IMR-90 (cell line): ENCODE results near the gene DHDH. TPM values are rescaled to one million over a fixed set of nuclear protein-coding genes. Genes with fewer than 3 reads are reported as not detected.
"Not testable (repeated sequence)": the region's sequence is repeated elsewhere in the genome, so short reads cannot be mapped to it uniquely, and the experiment has no call there.

ENCODE experiments used
- ATAC-seq: fragments of 200-7000 bp; cut with Tn5 transposase; 2 replicates; pipeline ENCODE4 v1.9.1; 2020; ENCODE audit warnings: low read depth, mild to moderate bottlenecking, moderate library complexity
- BruUV-seq: library from RNA; stranded (reverse); fragments of 400-500 nt; replicated peaks from 2 replicates; lab custom pipeline; 2021; lab: Mats Ljungman, UMichigan
- CTCF ChIA-PET: fragments of 300-600 bp; formaldehyde crosslinking; extraction: SDS; loops from one replicate; lab custom pipeline; 2021; ENCODE audit warnings: antibody characterized with exemption; lab: Yijun Ruan, JAX
- POLR2A ChIA-PET: fragments of 300-600 bp; sonication (Branson Sonifier 250); formaldehyde crosslinking; loops from one replicate; lab custom pipeline; 2022; ENCODE audit warnings: antibody characterized with exemption; ENCODE audit not compliant: unreplicated experiment; lab: Charles Lee
- DNase-seq: peaks from one replicate; pipeline ENCODE4 v3.0.0; 2013
- H2AFZ ChIP-seq: replicated peaks from 2 replicates; pipeline ENCODE3; 2013; ENCODE audit warnings: low read length, mild to moderate bottlenecking; ENCODE audit not compliant: poor library complexity
- H2AK5ac ChIP-seq: 2 replicates; pipeline ENCODE4 v1.6.1; 2013; ENCODE audit warnings: low read depth, low read length, inconsistent platforms
- H2AK9ac ChIP-seq: replicated peaks from 2 replicates; pipeline ENCODE3; 2013; ENCODE audit warnings: mild to moderate bottlenecking, low read depth, low read length, moderate library complexity; ENCODE audit not compliant: poor library complexity
- H2BK120ac ChIP-seq: 2 replicates; pipeline ENCODE4 v1.6.1; 2013; ENCODE audit warnings: low read depth, low read length, inconsistent platforms
- H2BK15ac ChIP-seq: 3 replicates; pipeline ENCODE4 v1.6.1; 2013; ENCODE audit warnings: low read depth, low read length, inconsistent platforms
- H2BK20ac ChIP-seq: 2 replicates; pipeline ENCODE4 v1.6.1; 2013; ENCODE audit warnings: low read depth, mild to moderate bottlenecking, inconsistent platforms, low read length, moderate library complexity
- H2BK5ac ChIP-seq: 2 replicates; pipeline ENCODE4 v1.6.1; 2013; ENCODE audit warnings: mild to moderate bottlenecking, low read depth, low read length, inconsistent platforms; ENCODE audit not compliant: poor library complexity, severe bottlenecking
- H3K14ac ChIP-seq: replicated peaks from 2 replicates; pipeline ENCODE4 v1.6.1; 2013; ENCODE audit warnings: low read depth, low read length, inconsistent platforms
- H3K18ac ChIP-seq: 2 replicates; pipeline ENCODE4 v1.6.1; 2013; ENCODE audit warnings: low read depth, low read length, control low read depth
- H3K23ac ChIP-seq: 2 replicates; pipeline ENCODE4 v1.6.1; 2013; ENCODE audit warnings: low read depth, low read length, inconsistent platforms
- H3K27ac ChIP-seq: 2 replicates; pipeline ENCODE4 v1.5.1; 2013; ENCODE audit warnings: mild to moderate bottlenecking, control low read depth, low read length; ENCODE audit not compliant: insufficient read depth
- H3K27me3 ChIP-seq: 2 replicates; pipeline ENCODE4 v1.6.1; 2013; ENCODE audit warnings: low read length; ENCODE audit not compliant: control insufficient read depth, insufficient read depth
- H3K36me3 ChIP-seq: 2 replicates; pipeline ENCODE4 v1.6.1; 2013; ENCODE audit warnings: low read length, mixed read lengths; ENCODE audit not compliant: control insufficient read depth, insufficient read depth
- H3K4ac ChIP-seq: 2 replicates; pipeline ENCODE4 v1.6.1; 2013; ENCODE audit warnings: low read depth, low read length, inconsistent platforms
- H3K4me1 ChIP-seq: 2 replicates; pipeline ENCODE4 v1.6.1; 2013; ENCODE audit warnings: low read length, mixed read lengths; ENCODE audit not compliant: control insufficient read depth, insufficient read depth
- H3K4me2 ChIP-seq: 2 replicates; pipeline ENCODE4 v1.6.1; 2013; ENCODE audit warnings: low read depth, mild to moderate bottlenecking, control low read depth, low read length, moderate library complexity
- H3K4me3 ChIP-seq: 2 replicates; pipeline ENCODE4 v1.5.1; 2013; ENCODE audit warnings: low read depth, mild to moderate bottlenecking, control low read depth, low read length, moderate library complexity; ENCODE audit not compliant: insufficient read depth
- H3K56ac ChIP-seq: 2 replicates; pipeline ENCODE4 v1.6.1; 2013; ENCODE audit warnings: low read length, inconsistent platforms; ENCODE audit not compliant: insufficient read depth; ENCODE audit errors: extremely low read depth
- H3K79me1 ChIP-seq, 2 experiments: 2 replicates each; pipeline ENCODE4 v1.6.1; 2013; ENCODE audit warnings: low read length in 2 of 2, inconsistent platforms in 1 of 2, low read depth in 1 of 2
- H3K9ac ChIP-seq: 2 replicates; pipeline ENCODE4 v1.6.1; 2013; ENCODE audit warnings: low read depth, low read length, control low read depth
- H3K9me1 ChIP-seq: 2 replicates; pipeline ENCODE4 v1.6.1; 2013; ENCODE audit warnings: low read length, inconsistent platforms; ENCODE audit not compliant: insufficient read depth
- H3K9me3 ChIP-seq: 2 replicates; pipeline ENCODE4 v1.6.1; 2013; ENCODE audit warnings: low read length; ENCODE audit not compliant: control insufficient read depth, insufficient read depth
- H4K20me1 ChIP-seq: 2 replicates; pipeline ENCODE4 v1.6.1; 2013; ENCODE audit warnings: low read length, inconsistent platforms; ENCODE audit not compliant: insufficient read depth
- H4K5ac ChIP-seq: 2 replicates; pipeline ENCODE4 v1.6.1; 2013; ENCODE audit warnings: mild to moderate bottlenecking, low read depth, low read length, control low read depth
- H4K8ac ChIP-seq, 2 experiments: 2 replicates each; pipeline ENCODE4 v1.6.1; 2013; ENCODE audit warnings: low read depth in 2 of 2, low read length in 2 of 2, control low read depth in 1 of 2, inconsistent platforms in 1 of 2
- H4K91ac ChIP-seq: 2 replicates; pipeline ENCODE4 v1.6.1; 2013; ENCODE audit warnings: low read depth, low read length, inconsistent platforms; ENCODE audit not compliant: insufficient read depth
- NFE2L2 ChIP-seq: fragments of 150-350 bp; IDR thresholded peaks from 2 replicates; pipeline ENCODE4 v1.6.1; 2016; ENCODE audit warnings: low read depth, mild to moderate bottlenecking, low read length
- WGBS, 2 experiments: methylation state at CpG; one replicate each; pipeline versions ENCODE4 v1.1.5 to v1.1.7; 2013; ENCODE audit warnings: missing lambda C conversion rate in 2 of 2; ENCODE audit not compliant: insufficient read length in 1 of 2; ENCODE audit errors: extremely low coverage in 2 of 2; 5-methylcytosine and 5-hydroxymethylcytosine counted together
- dilution Hi-C: fragments of 300-500 bp; cut with HindIII; formaldehyde crosslinking; loops from one replicate; pipeline ENCODE4 v1.14.3; 2018; ENCODE audit warnings: low sequenced_read_pairs; ENCODE audit not compliant: unreplicated experiment
- in situ Hi-C: fragments of 300-500 bp; cut with MboI; formaldehyde crosslinking; loops from 3 replicates; pipeline ENCODE4 v1.14.3; 2019; ENCODE audit warnings: low sequenced_read_pairs, inconsistent platforms, mixed read lengths
- intact Hi-C: fragments of 100-400 bp; cut with micrococcal nuclease; formaldehyde crosslinking; loops from 2 replicates; pipeline ENCODE4 v1.10.0; 2022
- polyA plus RNA-seq, 3 experiments: library from polyadenylated mRNA; depleted of rRNA; stranded (reverse); fragments of >200 nt; gene quantifications; 2 replicates each; pipeline ENCODE4 v1.2.3, GENCODE V29; 2012; ENCODE audit warnings: low replicate concordance in 1 of 3
- total RNA-seq: library from RNA; depleted of rRNA; stranded (reverse); fragments of >200 nt; gene quantifications from 2 replicates; pipeline ENCODE4 v1.2.3, GENCODE V29; 2012

DHDH gene
- total and polyA plus RNA-seq, 2 of the 4 experiments (the other 2 are of a cell fraction) = 0.36 to 0.53 TPM

DNA sequence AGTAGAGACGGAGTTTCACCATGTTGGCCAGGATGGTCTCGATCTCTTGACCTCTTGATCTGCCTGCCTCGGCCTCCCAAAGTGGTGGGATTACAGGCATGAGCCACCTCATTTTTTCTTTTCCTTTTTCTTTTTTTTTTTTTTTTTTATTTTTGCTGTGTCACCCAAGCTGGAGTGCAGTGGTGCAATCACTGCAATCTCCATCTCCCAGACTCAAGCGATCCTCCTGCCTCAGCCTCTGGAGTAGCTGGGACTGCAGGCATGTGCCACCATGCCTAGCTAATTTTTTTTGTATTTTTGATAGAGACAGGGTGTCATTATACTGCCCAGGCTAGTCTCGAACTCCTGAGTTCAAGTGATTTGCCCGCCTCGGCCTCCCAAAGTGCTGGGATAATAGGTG is 31.2 kb upstream of the DHDH start:
- H3K18ac ChIP-seq, DNase-seq, H3K4me2 ChIP-seq, H2AK9ac ChIP-seq, H3K9ac ChIP-seq, ATAC-seq, H3K56ac ChIP-seq, in situ Hi-C loops, H3K14ac ChIP-seq, POLR2A ChIA-PET, H2BK120ac ChIP-seq, H4K91ac ChIP-seq, H4K5ac ChIP-seq, H3K4me1 ChIP-seq, H3K23ac ChIP-seq, H4K8ac ChIP-seq, H3K27ac ChIP-seq, H3K4ac ChIP-seq, intact Hi-C loops, H3K27me3 ChIP-seq, H3K9me3 ChIP-seq, H2BK5ac ChIP-seq, H2AFZ ChIP-seq, H4K20me1 ChIP-seq, H2AK5ac ChIP-seq, H2BK15ac ChIP-seq, dilution Hi-C loops, BruUV-seq, H2BK20ac ChIP-seq, H3K4me3 ChIP-seq: not testable (repeated sequence)
- H3K9me1 ChIP-seq = peaks cover 12% of the 10 kb centered on the region
- CTCF ChIA-PET = interaction anchor here (0.6 kb wide), 1 partner anchor 23 kb away, joined by 3 read pairs; no protein-coding TSS in a partner anchor
- peaks cover 20 to 53% of the 10 kb centered on the region in 2 experiments for H3K79me1 ChIP-seq
- TF ChIP-seq NFE2L2 = peak; percentile 15; the same call in 1 of the 2 replicates
- peaks cover 25% of the 10 kb centered on the region for H3K36me3 ChIP-seq
- WGBS, 2 experiments = 100% methylated on average over 2 of the region's 7 CpGs; no CpG with 5 or more reads in 1 of the 2 experiments

DNA sequence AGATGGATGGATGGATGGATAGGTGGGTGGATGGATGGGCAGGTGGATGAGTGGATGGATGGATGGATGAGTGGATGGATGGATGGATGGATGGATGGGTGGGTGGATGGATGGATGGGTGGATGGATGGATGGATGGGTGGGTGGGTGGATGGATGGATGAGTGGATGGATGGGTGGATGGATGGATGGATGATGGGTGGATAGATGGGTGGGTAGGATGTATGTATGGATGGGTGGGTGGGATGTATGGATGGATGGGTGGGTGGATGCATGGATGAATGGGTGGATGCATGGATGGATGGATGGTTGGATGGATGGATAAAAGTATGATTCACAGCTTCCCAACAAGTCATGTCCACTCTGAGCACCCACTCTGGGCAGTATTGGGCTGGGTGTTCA is 29.7 kb upstream of the DHDH start:
- H3K14ac ChIP-seq, POLR2A ChIA-PET, H3K9me3 ChIP-seq, H2BK15ac ChIP-seq, H4K20me1 ChIP-seq, H4K91ac ChIP-seq, H3K27ac ChIP-seq, H3K18ac ChIP-seq, H3K9ac ChIP-seq, H4K8ac ChIP-seq, H2AFZ ChIP-seq, H3K4me1 ChIP-seq, in situ Hi-C loops, H3K4me3 ChIP-seq, H2BK120ac ChIP-seq, H3K23ac ChIP-seq, H2AK5ac ChIP-seq, H3K56ac ChIP-seq, H3K4me2 ChIP-seq, ATAC-seq, dilution Hi-C loops, H3K4ac ChIP-seq, intact Hi-C loops, H3K27me3 ChIP-seq, H2BK20ac ChIP-seq, BruUV-seq, CTCF ChIA-PET, H4K5ac ChIP-seq, DNase-seq: not testable (repeated sequence)
- peak overlapping the region; percentile 15 for H2BK5ac ChIP-seq
- peaks cover 35% of the 10 kb centered on the region for H3K36me3 ChIP-seq
- peak overlapping the region; percentile 72 for H2AK9ac ChIP-seq
- peaks cover 20 to 57% of the 10 kb centered on the region in 2 experiments for H3K79me1 ChIP-seq
- H3K9me1 ChIP-seq = peaks cover 12% of the 10 kb centered on the region
